HL-60 (cell line): Measurements from ENCODE around the gene ETNK2.

Source experiments
- DNase-seq, 2 experiments: peaks; one replicate each; pipeline ENCODE4 v3.0.0-alpha.2; 2010 to 2020; ENCODE audit warnings: low read depth in 1 of 2, low spot score in 1 of 2
- H3K27ac ChIP-seq: fragments of 250-450 bp; sonication (Bioruptor Pico); replicated peaks from 2 replicates; pipeline ENCODE4 v1.5.1; 2020; ENCODE audit warnings: mild to moderate bottlenecking, moderate library complexity
- H3K27me3 ChIP-seq: fragments of 250-450 bp; sonication (Bioruptor Pico); 2 replicates; pipeline ENCODE4 v1.5.1; 2021; ENCODE audit warnings: mild to moderate bottlenecking, moderate library complexity; ENCODE audit not compliant: insufficient read depth, poor library complexity, severe bottlenecking
- H3K4me3 ChIP-seq: replicated peaks from 2 replicates; pipeline ENCODE4 v1.5.1; 2011; ENCODE audit warnings: mild to moderate bottlenecking, control low read depth, low read length; ENCODE audit not compliant: insufficient read depth
- GABPA ChIP-seq: IDR thresholded peaks from 2 replicates; pipeline ENCODE4 v1.6.1; 2012; ENCODE audit warnings: low read depth
- POLR2AphosphoS5 ChIP-seq: IDR thresholded peaks from 2 replicates; pipeline ENCODE4 v1.6.1; 2012; ENCODE audit warnings: low read depth
- SPI1 ChIP-seq: IDR thresholded peaks from 2 replicates; pipeline ENCODE4 v1.6.1; 2012; ENCODE audit warnings: low read depth, mild to moderate bottlenecking, borderline replicate concordance
- TF ChIP-seq, protein P1 (sequence below): IDR thresholded peaks from one replicate; pipeline ENCODE4 v1.5.1; 2011; ENCODE audit warnings: low read length, control low read depth, inconsistent platforms; ENCODE audit not compliant: insufficient read depth
- TF ChIP-seq, protein P2 (sequence below): IDR thresholded peaks from 2 replicates; pipeline ENCODE4 v1.6.1; 2012; ENCODE audit warnings: low read depth; ENCODE audit not compliant: insufficient replicate concordance

The ETNK2 gene

GRCh38 chr1:204198348-204199340 lies 46.8 kb upstream of the ETNK2 start:
- H3K4me3 ChIP-seq, result no peak overlapping the region
- TF ChIP-seq, protein P1, sequence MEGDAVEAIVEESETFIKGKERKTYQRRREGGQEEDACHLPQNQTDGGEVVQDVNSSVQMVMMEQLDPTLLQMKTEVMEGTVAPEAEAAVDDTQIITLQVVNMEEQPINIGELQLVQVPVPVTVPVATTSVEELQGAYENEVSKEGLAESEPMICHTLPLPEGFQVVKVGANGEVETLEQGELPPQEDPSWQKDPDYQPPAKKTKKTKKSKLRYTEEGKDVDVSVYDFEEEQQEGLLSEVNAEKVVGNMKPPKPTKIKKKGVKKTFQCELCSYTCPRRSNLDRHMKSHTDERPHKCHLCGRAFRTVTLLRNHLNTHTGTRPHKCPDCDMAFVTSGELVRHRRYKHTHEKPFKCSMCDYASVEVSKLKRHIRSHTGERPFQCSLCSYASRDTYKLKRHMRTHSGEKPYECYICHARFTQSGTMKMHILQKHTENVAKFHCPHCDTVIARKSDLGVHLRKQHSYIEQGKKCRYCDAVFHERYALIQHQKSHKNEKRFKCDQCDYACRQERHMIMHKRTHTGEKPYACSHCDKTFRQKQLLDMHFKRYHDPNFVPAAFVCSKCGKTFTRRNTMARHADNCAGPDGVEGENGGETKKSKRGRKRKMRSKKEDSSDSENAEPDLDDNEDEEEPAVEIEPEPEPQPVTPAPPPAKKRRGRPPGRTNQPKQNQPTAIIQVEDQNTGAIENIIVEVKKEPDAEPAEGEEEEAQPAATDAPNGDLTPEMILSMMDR, result no peak
- TF ChIP-seq SPI1 (no peak), POLR2AphosphoS5 (no peak), GABPA (no peak)
- TF ChIP-seq, protein P2, sequence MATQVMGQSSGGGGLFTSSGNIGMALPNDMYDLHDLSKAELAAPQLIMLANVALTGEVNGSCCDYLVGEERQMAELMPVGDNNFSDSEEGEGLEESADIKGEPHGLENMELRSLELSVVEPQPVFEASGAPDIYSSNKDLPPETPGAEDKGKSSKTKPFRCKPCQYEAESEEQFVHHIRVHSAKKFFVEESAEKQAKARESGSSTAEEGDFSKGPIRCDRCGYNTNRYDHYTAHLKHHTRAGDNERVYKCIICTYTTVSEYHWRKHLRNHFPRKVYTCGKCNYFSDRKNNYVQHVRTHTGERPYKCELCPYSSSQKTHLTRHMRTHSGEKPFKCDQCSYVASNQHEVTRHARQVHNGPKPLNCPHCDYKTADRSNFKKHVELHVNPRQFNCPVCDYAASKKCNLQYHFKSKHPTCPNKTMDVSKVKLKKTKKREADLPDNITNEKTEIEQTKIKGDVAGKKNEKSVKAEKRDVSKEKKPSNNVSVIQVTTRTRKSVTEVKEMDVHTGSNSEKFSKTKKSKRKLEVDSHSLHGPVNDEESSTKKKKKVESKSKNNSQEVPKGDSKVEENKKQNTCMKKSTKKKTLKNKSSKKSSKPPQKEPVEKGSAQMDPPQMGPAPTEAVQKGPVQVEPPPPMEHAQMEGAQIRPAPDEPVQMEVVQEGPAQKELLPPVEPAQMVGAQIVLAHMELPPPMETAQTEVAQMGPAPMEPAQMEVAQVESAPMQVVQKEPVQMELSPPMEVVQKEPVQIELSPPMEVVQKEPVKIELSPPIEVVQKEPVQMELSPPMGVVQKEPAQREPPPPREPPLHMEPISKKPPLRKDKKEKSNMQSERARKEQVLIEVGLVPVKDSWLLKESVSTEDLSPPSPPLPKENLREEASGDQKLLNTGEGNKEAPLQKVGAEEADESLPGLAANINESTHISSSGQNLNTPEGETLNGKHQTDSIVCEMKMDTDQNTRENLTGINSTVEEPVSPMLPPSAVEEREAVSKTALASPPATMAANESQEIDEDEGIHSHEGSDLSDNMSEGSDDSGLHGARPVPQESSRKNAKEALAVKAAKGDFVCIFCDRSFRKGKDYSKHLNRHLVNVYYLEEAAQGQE, result no peak
- DNase-seq, result no peak
- no peak overlapping the region for H3K27ac ChIP-seq
- H3K27me3 ChIP-seq, result peaks cover 20% of the 10 kb centered on the region

DNA sequence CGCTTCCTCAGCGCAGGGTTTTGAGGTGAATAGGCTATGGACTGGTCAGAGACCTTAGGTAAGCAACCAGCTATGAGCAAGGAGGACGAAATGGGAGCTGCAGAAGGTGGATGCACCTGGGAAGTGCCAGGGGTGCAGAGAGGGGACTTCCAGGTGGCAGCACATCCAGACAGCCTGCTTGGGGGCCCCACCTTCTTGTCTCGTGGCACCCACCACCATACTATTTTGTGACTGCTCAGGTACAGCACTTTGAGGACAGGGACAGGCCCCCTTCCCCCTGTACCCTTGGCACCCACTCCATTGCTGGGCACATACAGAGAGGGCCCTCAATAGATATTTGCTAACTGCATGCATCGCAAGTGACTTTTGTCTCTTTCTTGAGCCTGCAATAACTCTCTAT lies 45.2 kb upstream of the ETNK2 start:
- Histone ChIP-seq H3K27me3 (peaks cover 24% of the 10 kb centered on the region), H3K27ac (no peak overlapping the region), H3K4me3 (no peak overlapping the region)
- DNase-seq, result no peak
- TF ChIP-seq GABPA (no peak), POLR2AphosphoS5 (no peak), SPI1 (no peak)
- TF ChIP-seq, protein P2, result no peak
- TF ChIP-seq, protein P1, result no peak

DNA sequence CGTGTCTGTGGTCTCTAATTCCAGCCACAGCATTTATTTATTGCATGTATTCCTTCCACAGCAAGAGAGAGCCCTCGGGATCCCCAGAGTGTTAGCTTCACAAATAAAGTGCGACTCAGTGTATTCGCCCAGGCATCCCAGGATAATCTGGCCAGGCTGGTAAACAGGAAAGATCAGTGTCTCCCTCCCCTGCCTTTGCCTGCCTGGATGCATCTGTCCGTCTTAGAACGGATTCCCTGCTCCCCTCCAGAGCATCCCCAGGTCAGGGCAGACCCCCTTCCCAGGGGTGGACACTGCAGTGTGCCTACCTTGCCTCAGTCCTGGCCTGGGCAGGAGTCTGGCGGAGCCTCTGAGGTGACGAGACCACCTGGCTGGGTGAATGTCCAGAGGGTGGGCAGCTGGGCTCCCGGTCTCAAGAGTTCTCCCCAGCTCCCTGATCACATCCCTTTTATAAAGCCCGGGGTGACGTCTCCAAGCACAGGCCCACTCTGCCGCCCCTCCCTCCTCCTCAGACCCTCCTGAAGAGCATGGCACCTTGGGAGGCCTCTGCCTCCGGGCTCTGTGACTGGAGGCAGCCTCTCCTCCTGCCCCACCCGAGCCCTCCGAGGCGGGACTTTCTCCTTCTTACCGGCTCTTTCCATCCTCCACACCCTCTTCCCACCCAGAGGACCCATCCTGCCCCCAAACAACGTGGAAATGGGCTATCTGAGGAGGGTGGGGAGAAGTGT lies 44.4 kb upstream of the ETNK2 start, which contains the start of gene KISS1:
Gene KISS1 (minus strand): TSS at position 424 of the 728 bp plus-strand sequence. CDS start 3,615 bp downstream, outside the sequence.
- Histone ChIP-seq H3K27ac (no peak within 1 kb of the TSS), H3K27me3 (peaks cover 24% of the 10 kb centered on the region), H3K4me3 (no peak within 1 kb of the TSS)
- DNase-seq, result no peak
- TF ChIP-seq, protein P2, result no peak
- TF ChIP-seq, protein P1, result no peak
- TF ChIP-seq SPI1 (no peak), GABPA (no peak), POLR2AphosphoS5 (no peak)
